HCT116 (cell line): ENCODE measurements around the gene RIT2.

Experiments used
- CBX3 ChIP-seq: IDR thresholded peaks from 2 replicates; pipeline ENCODE4 v1.6.1; 2012; ENCODE audit warnings: low read depth
- CTCF ChIP-seq, 3 experiments: fragments of 200-600 bp in 1 of 3; sonication (generic) in 1 of 3; IDR thresholded peaks in 2 of 3; conservative IDR thresholded peaks in 1 of 3; 2 replicates each; pipeline ENCODE4 v1.5.1; 2012 to 2017; ENCODE audit warnings: low read depth in 2 of 3, low read length in 2 of 3, antibody characterized with exemption in 1 of 3, borderline replicate concordance in 1 of 3, control low read depth in 1 of 3, mild to moderate bottlenecking in 1 of 3, mixed read lengths in 1 of 3, mixed run types in 1 of 3, moderate library complexity in 1 of 3; ENCODE audit not compliant: insufficient read depth in 1 of 3
- ELF1 ChIP-seq: IDR thresholded peaks from 2 replicates; pipeline ENCODE4 v1.6.1; 2012; ENCODE audit warnings: low read depth, borderline replicate concordance
- EZH2 ChIP-seq: fragments of 200-600 bp; sonication (generic); IDR thresholded peaks from 2 replicates; pipeline ENCODE4 v1.6.1; 2017; ENCODE audit warnings: antibody characterized with exemption, mixed run types
- EZH2phosphoT487 ChIP-seq: fragments of 200-600 bp; IDR thresholded peaks from 2 replicates; pipeline ENCODE4 v1.6.1; 2018; ENCODE audit warnings: antibody characterized with exemption, borderline replicate concordance
- POLR2A ChIP-seq: IDR thresholded peaks from 2 replicates; pipeline ENCODE4 v1.7.0; 2011; ENCODE audit warnings: borderline replicate concordance; ENCODE audit not compliant: insufficient read depth, insufficient read length; ENCODE audit errors: extremely low read depth
- POLR2AphosphoS5 ChIP-seq: IDR thresholded peaks from 2 replicates; pipeline ENCODE4 v1.6.1; 2011; ENCODE audit warnings: mild to moderate bottlenecking, low read depth, low read length, moderate library complexity
- REST ChIP-seq: IDR thresholded peaks from 2 replicates; pipeline ENCODE4 v1.6.1; 2012; ENCODE audit warnings: low read depth
- SP1 ChIP-seq: IDR thresholded peaks from 2 replicates; pipeline ENCODE4 v1.6.1; 2012; ENCODE audit warnings: low read depth
- SRF ChIP-seq: IDR thresholded peaks from 2 replicates; pipeline ENCODE4 v1.6.1; 2012; ENCODE audit warnings: low read depth
- YY1 ChIP-seq: IDR thresholded peaks from 2 replicates; pipeline ENCODE4 v1.6.1; 2011; ENCODE audit warnings: low read length, low read depth, moderate library complexity, mild to moderate bottlenecking; ENCODE audit not compliant: insufficient replicate concordance; ENCODE audit errors: extremely low read depth

- TF ChIP-seq CTCF (IDR thresholded peaks at IDR 0.05 in 2 of 3, conservative IDR thresholded peaks at IDR 0.05 in 1 of 3; ENCODE audit: borderline replicate concordance in 1 of 3, insufficient read depth in 1 of 3, low read depth in 2 of 3, low read length in 2 of 3) (no peak), REST (no peak), CBX3 (no peak), EZH2 (no peak), POLR2AphosphoS5 (no peak), SP1 (no peak), ELF1 (no peak), POLR2A (no peak), YY1 (no peak), SRF (no peak), EZH2phosphoT487 (no peak)
These were observed 300.9 kb downstream of the RIT2 start for GRCh38 chr18:42814618-42815017.
